SW 1271 (cell line): Measurements from ENCODE around the gene BCL2.

ENCODE experiments used
- DNase-seq, 2 experiments: peaks; one replicate each; lab custom pipeline; 2025; lab: John Stamatoyannopoulos, UW

Gene BCL2

GRCh38 chr18:63155910-63156773 lies 163.4 kb downstream of the BCL2 start:
- DNase-seq = no peak

- no peak for DNase-seq
Measured at GRCh38 chr18:63155169-63155852, 164.3 kb downstream of the BCL2 start.

GRCh38 chr18:63154350-63155152 lies 165.0 kb downstream of the BCL2 start:
- no peak for DNase-seq

- DNase-seq = no peak
Measured at GRCh38 chr18:63152791-63153190, 166.8 kb downstream of the BCL2 start.

- no peak for DNase-seq
Measured at GRCh38 chr18:63152096-63152495, 167.5 kb downstream of the BCL2 start.

- no peak for DNase-seq
Measured at GRCh38 chr18:63151539-63151938, 168.0 kb downstream of the BCL2 start.

GRCh38 chr18:63150942-63151421 lies 168.6 kb downstream of the BCL2 start:
- DNase-seq = no peak

GRCh38 chr18:63150326-63150725 lies 169.2 kb downstream of the BCL2 start:
- no peak for DNase-seq

- DNase-seq = no peak
Measured at GRCh38 chr18:63149302-63149587, 170.3 kb downstream of the BCL2 start.

GRCh38 chr18:63148449-63149301 lies 170.9 kb downstream of the BCL2 start:
- no peak for DNase-seq

- DNase-seq = no peak
Measured at GRCh38 chr18:63147973-63148372, 171.6 kb downstream of the BCL2 start.

GRCh38 chr18:63146828-63147409 lies 172.7 kb downstream of the BCL2 start:
- DNase-seq = no peak

- no peak for DNase-seq
Measured at GRCh38 chr18:63145851-63146555, 173.6 kb downstream of the BCL2 start.

- no peak for DNase-seq
Measured at GRCh38 chr18:63145166-63145850, 174.3 kb downstream of the BCL2 start.

- no peak for DNase-seq
Measured at GRCh38 chr18:63144748-63145147, 174.8 kb downstream of the BCL2 start.

- no peak for DNase-seq
Measured at GRCh38 chr18:63143330-63143771, 176.2 kb downstream of the BCL2 start.

- DNase-seq = no peak
Measured at GRCh38 chr18:63142594-63143225, 176.9 kb downstream of the BCL2 start.

- no peak for DNase-seq
Measured at GRCh38 chr18:63141778-63142176, 177.8 kb downstream of the BCL2 start.

GRCh38 chr18:63140997-63141777 lies 178.4 kb downstream of the BCL2 start:
- no peak for DNase-seq
